DND-41 (cell line): Measurements from ENCODE around the gene CALML4.

Experiments used
- ATAC-seq: fragments of 200-7000 bp; cut with Tn5 transposase; 3 replicates; pipeline ENCODE4 v1.9.1; 2021; ENCODE audit warnings: low read depth; ENCODE audit not compliant: insufficient read depth
- DNase-seq: peaks from one replicate; pipeline ENCODE4 v3.0.0-alpha.2; 2020
- H2AFZ ChIP-seq: 2 replicates; pipeline ENCODE4 v1.6.0; 2012; ENCODE audit warnings: low read depth, low read length
- H3K27ac ChIP-seq: 2 replicates; pipeline ENCODE4 v1.5.1; 2012; ENCODE audit warnings: low read length, inconsistent platforms
- H3K27me3 ChIP-seq: fragments of 200-600 bp; sonication (generic); 2 replicates; pipeline ENCODE4 v1.6.0; 2012; ENCODE audit warnings: low read length, mild to moderate bottlenecking, inconsistent platforms; ENCODE audit not compliant: insufficient read depth, poor library complexity
- H3K36me3 ChIP-seq: 2 replicates; pipeline ENCODE4 v1.5.1; 2012; ENCODE audit warnings: low read length, inconsistent platforms; ENCODE audit not compliant: insufficient read depth
- H3K4me1 ChIP-seq: 2 replicates; pipeline ENCODE4 v1.5.1; 2012; ENCODE audit warnings: mild to moderate bottlenecking, low read length; ENCODE audit not compliant: insufficient read depth
- H3K4me2 ChIP-seq: 2 replicates; pipeline ENCODE4 v1.6.0; 2012; ENCODE audit warnings: mild to moderate bottlenecking, moderate library complexity, low read length, inconsistent platforms; ENCODE audit not compliant: insufficient read depth
- H3K4me3 ChIP-seq, 2 experiments: fragments of 200-600 bp in 1 of 2; shearing (Covaris generic) in 1 of 2; 2 replicates each; pipeline ENCODE4 v1.5.1; 2012 to 2016; ENCODE audit warnings: inconsistent platforms in 2 of 2, low read length in 2 of 2, mild to moderate bottlenecking in 2 of 2, low read depth in 1 of 2, moderate library complexity in 1 of 2
- H3K79me2 ChIP-seq: 2 replicates; pipeline ENCODE4 v1.6.0; 2012; ENCODE audit warnings: low read length, inconsistent platforms; ENCODE audit not compliant: insufficient read depth
- H3K9ac ChIP-seq: 2 replicates; pipeline ENCODE4 v1.6.0; 2012; ENCODE audit warnings: low read depth, mild to moderate bottlenecking, inconsistent platforms, low read length, moderate library complexity
- H3K9me3 ChIP-seq: 2 replicates; pipeline ENCODE4 v1.5.1; 2012; ENCODE audit warnings: low read length, moderate library complexity, mild to moderate bottlenecking, inconsistent platforms; ENCODE audit not compliant: insufficient read depth, severe bottlenecking
- H4K20me1 ChIP-seq: 2 replicates; pipeline ENCODE4 v1.6.0; 2012; ENCODE audit warnings: low read length; ENCODE audit not compliant: insufficient read depth
- CTCF ChIP-seq: IDR thresholded peaks from 2 replicates; pipeline ENCODE4 v1.5.1; 2012; ENCODE audit warnings: borderline replicate concordance, low read length, moderate library complexity, mild to moderate bottlenecking; ENCODE audit not compliant: poor library complexity, severe bottlenecking; ENCODE audit errors: extremely low read depth
- EZH2 ChIP-seq: IDR thresholded peaks from 3 replicates; pipeline ENCODE4 v1.6.1; 2012; ENCODE audit warnings: borderline replicate concordance, low read depth, mild to moderate bottlenecking, moderate library complexity, low read length, inconsistent platforms; ENCODE audit not compliant: severe bottlenecking

Gene CALML4

DNA sequence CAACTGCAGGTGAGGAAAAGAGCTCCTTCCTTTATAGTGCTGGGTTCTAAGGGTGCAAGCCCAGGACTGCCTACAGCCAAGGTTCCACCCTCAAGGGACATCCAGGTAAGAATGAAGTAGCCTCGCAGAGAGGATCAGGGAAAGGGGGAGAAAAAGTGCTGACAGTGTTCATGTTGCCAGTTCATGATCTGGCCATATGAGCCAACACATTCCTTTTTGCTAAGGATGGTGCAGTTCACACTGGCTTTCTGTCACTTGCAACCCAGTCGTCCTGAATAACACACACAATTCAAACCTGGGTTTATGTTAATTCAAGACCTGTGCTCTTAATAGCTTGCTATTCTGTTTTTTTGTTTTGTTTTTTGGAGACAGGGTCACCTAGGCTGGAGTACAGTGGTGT lies 15.4 kb upstream of the CALML4 start:
- Histone ChIP-seq H3K79me2 (peaks cover 82% of the 10 kb centered on the region), H2AFZ (no peak overlapping the region), H3K4me2 (no peak overlapping the region), H3K27me3 (no peaks in the 10 kb centered on the region), H3K36me3 (peaks cover 53% of the 10 kb centered on the region), H3K4me1 (peaks cover 11% of the 10 kb centered on the region), H3K27ac (no peak overlapping the region), H3K9me3 (no peaks in the 10 kb centered on the region), H3K9ac (no peak overlapping the region), H3K4me3 (no peak overlapping the region), H4K20me1 (peaks cover 39% of the 10 kb centered on the region)
- no peak for TF ChIP-seq EZH2
- TF ChIP-seq CTCF = no peak
- DNase-seq (no peak), ATAC-seq (no peak)

DNA sequence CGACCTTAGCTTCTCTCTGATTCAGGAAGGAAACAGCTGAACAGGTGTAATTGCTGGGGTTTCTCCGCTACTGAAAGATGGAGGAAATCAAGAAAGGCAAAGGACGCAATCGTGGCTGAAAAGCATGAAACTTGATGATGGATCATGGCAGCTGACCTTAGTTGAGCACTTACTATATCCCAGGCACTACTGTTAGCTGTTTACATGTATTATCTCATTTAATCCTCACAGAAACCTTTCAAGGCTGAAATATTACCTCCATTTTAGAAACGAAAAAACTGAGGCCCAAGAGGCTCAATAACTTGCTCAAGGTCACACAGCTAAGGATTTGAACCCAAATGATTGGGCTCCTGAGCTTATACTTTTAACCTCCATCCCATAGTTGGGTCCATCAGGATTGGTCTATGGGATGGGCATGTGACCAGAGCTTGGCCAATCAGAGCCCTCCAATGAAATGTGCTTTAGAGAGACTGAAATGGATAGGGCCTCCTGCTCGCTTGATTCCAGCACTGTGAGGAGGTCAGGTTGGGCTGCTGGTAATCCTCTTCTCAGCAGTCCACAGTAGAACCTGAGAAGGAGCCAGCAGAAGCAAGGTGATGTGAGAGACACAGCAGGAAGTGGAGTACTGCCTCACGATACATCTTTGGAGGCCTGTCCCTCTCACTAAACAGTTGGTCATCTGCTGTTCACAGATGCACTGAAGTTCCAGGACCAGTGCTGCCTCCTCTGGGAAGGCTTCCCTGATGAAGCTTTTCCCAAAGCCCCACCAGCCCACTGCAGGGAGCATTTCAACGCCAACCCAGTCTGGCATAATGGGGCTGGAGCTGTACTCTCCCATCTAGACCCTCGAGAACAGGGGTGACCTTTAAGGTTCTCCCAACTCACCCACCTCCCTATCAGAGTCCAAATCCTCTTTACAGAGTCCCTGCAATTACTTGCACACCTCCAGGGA lies 14.0 kb upstream of the CALML4 start:
- Histone ChIP-seq H3K9me3 (no peaks in the 10 kb centered on the region), H4K20me1 (peaks cover 49% of the 10 kb centered on the region), H3K36me3 (peaks cover 53% of the 10 kb centered on the region), H2AFZ (no peak overlapping the region), H3K4me3 (no peak overlapping the region), H3K79me2 (peaks cover 81% of the 10 kb centered on the region), H3K27me3 (no peaks in the 10 kb centered on the region), H3K27ac (no peak overlapping the region), H3K9ac (no peak overlapping the region), H3K4me1 (no peaks in the 10 kb centered on the region), H3K4me2 (no peak overlapping the region)
- DNase-seq (no peak), ATAC-seq (no peak)
- TF ChIP-seq EZH2 = no peak
- no peak for TF ChIP-seq CTCF

DNA sequence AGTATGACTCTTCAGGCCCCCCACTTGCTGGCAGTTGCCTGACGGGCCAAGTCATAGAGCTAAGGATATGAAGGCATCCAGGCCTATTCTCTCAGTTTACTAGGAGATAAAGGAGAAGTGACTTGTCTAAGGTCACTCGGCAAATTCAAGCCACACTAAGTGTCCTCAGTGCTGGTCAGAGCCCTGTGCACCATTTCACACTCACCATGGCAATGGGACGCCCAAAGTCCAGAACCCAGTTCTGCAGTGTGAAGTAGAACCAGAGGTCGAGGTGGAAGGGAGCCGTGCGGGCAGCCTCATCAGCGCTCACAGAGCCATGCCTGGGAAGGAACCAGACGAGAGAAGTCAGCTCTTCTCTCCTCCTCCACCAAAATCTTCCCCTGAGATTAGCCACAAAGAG lies 13.2 kb upstream of the CALML4 start:
- TF ChIP-seq CTCF (no peak), EZH2 (no peak)
- H3K27ac ChIP-seq = no peak overlapping the region
- peaks cover 54% of the 10 kb centered on the region for H4K20me1 ChIP-seq
- H3K36me3 ChIP-seq = peaks cover 54% of the 10 kb centered on the region
- no peak overlapping the region for H3K9ac ChIP-seq
- no peaks in the 10 kb centered on the region for H3K27me3 ChIP-seq
- H3K9me3 ChIP-seq = no peaks in the 10 kb centered on the region
- ATAC-seq = no peak
- peaks cover 79% of the 10 kb centered on the region for H3K79me2 ChIP-seq
- no peak overlapping the region for H3K4me3 ChIP-seq
- no peak for DNase-seq
- H3K4me1 ChIP-seq = no peaks in the 10 kb centered on the region
- no peak overlapping the region for H3K4me2 ChIP-seq
- H2AFZ ChIP-seq = no peak overlapping the region
